ENCODE data around the gene RAB4A. TPM values are rescaled to one million over a fixed set of nuclear protein-coding genes. Genes with fewer than 3 reads are reported as not detected.

RAB4A gene
- total and polyA plus RNA-seq, 2 of the 4 experiments (the other 2 are of a cell fraction) = 25.6 to 26.2 TPM

DNA sequence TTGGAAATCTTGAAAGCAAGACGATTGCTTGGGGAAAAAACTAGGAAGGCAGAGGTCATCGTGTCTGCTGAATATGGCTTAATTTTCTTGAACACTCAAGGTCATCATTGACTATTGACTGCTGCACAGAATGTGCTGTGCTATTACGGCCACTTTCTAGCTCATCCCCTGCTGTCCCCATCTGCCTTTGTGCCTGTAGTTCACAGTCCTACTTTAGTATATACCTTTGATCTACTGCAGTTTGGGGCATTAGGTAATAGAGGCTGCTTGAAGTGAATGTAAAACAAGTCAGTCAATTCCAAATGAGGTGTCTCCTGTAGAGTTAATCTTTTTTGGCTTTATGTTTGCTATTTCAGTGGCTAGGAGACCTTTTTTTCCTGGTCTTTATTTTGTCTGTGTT, 8.3 kb downstream of the RAB4A start:
- Histone ChIP-seq H2BK20ac (ENCODE audit: low read depth, low read length) (no peak overlapping the region), H2BK15ac (ENCODE audit: low read depth, low read length) (no peak overlapping the region), H3K4ac (ENCODE audit: low read depth, low read length) (no peak overlapping the region), H3K79me1 (ENCODE audit: low read depth in 1 of 2, low read length in 2 of 2) (peaks cover 42 to 77% of the 10 kb centered on the region in 2 experiments), H3K9me1 (ENCODE audit: insufficient read depth, low read length) (peaks cover 11% of the 10 kb centered on the region), H2BK5ac (ENCODE audit: low read depth, low read length, poor library complexity, severe bottlenecking) (no peak overlapping the region), H3K56ac (ENCODE audit: extremely low read depth, insufficient read depth, low read length) (no peak overlapping the region), H3K9me3 (ENCODE audit: control insufficient read depth, insufficient read depth, low read length) (no peaks in the 10 kb centered on the region), H3K27me3 (ENCODE audit: control insufficient read depth, insufficient read depth, low read length) (no peaks in the 10 kb centered on the region), H3K4me1 (ENCODE audit: control insufficient read depth, insufficient read depth, low read length) (peaks cover 6% of the 10 kb centered on the region), H3K14ac (replicated peaks; ENCODE audit: low read depth, low read length) (peak overlapping the region; percentile 0; the same call in 1 of the 2 replicates), H4K91ac (ENCODE audit: insufficient read depth, low read depth, low read length) (no peak overlapping the region), H2AK9ac (replicated peaks; ENCODE audit: low read depth, low read length, poor library complexity) (no peak overlapping the region), H3K9ac (ENCODE audit: low read depth, low read length) (no peak overlapping the region), H2AK5ac (ENCODE audit: low read depth, low read length) (no peak overlapping the region), H2BK120ac (ENCODE audit: low read depth, low read length) (no peak overlapping the region), H3K27ac (ENCODE audit: insufficient read depth, low read length) (no peak overlapping the region), H2AFZ (replicated peaks; ENCODE audit: low read length, poor library complexity) (no peak overlapping the region), H3K4me2 (ENCODE audit: low read depth, low read length) (no peak overlapping the region), H3K23ac (ENCODE audit: low read depth, low read length) (no peak overlapping the region), H3K36me3 (ENCODE audit: control insufficient read depth, insufficient read depth, low read length) (0 out of 2 replicates have a peak, but pooled peaks cover 2% of the 10 kb centered on the region), H4K20me1 (ENCODE audit: insufficient read depth, low read length) (peaks cover 34% of the 10 kb centered on the region), H4K5ac (ENCODE audit: low read depth, low read length) (no peak overlapping the region), H4K8ac (ENCODE audit: low read depth in 2 of 2, low read length in 2 of 2) (no peak overlapping the region), H3K18ac (ENCODE audit: low read depth, low read length) (no peak overlapping the region), H3K4me3 (ENCODE audit: insufficient read depth, low read depth, low read length) (no peak overlapping the region)
- no TSS peak for BruUV-seq (replicated peaks)
- no CpG with 5 or more reads among the region's 3 CpGs for WGBS, 2 experiments (ENCODE audit: extremely low coverage in 2 of 2, insufficient read length in 1 of 2)
- ChIA-PET CTCF (no interaction called here), POLR2A (ENCODE audit: unreplicated experiment) (no interaction called here)
- in situ Hi-C loops (cut with MboI; ENCODE audit: low sequenced_read_pairs) = no loop called here
- dilution Hi-C loops (cut with HindIII; ENCODE audit: low sequenced_read_pairs, unreplicated experiment) = no loop called here
- TF ChIP-seq POLR2A (IDR thresholded peaks at IDR 0.05; ENCODE audit: low read depth, low read length) (no peak), CEBPB (IDR thresholded peaks at IDR 0.05; ENCODE audit: low read depth, low read length) (no peak), SMC3 (IDR thresholded peaks at IDR 0.05; ENCODE audit: low read depth, low read length) (no peak)
- no peak for DNase-seq
- ATAC-seq (ENCODE audit: low read depth) = no peak
- intact Hi-C loops (cut with micrococcal nuclease) = no loop called here

All from IMR-90 (cell line).